ENCODE measurements around the gene MYLIP. TPM values are rescaled to one million over a fixed set of nuclear protein-coding genes. Genes with fewer than 3 reads are reported as not detected.

The MYLIP gene
- total RNA-seq, 1 donor from 2014 or later, result 39.5 TPM

- DNase-seq (no peak), ATAC-seq (no peak)
- peaks cover 44% of the 10 kb centered on the region for H3K4me1 ChIP-seq
- H3K4me3 ChIP-seq, result no peak overlapping the region
- H3K27ac ChIP-seq, result no peak overlapping the region
- no peaks in the 10 kb centered on the region for H3K9me3 ChIP-seq
- no peaks in the 10 kb centered on the region for H3K27me3 ChIP-seq
- intact Hi-C loops (cut with DNase I), result no loop called here
- no peak for TF ChIP-seq CTCF (IDR thresholded peaks at IDR 0.05)
- peaks cover 44% of the 10 kb centered on the region for H3K36me3 ChIP-seq
Measured at GRCh38 chr6:16139556-16139955, 10.7 kb downstream of the MYLIP start.

- Histone ChIP-seq H3K27me3 (no peaks in the 10 kb centered on the region), H3K27ac (no peak overlapping the region), H3K36me3 (peaks cover 54% of the 10 kb centered on the region), H3K4me3 (no peak overlapping the region), H3K9me3 (no peaks in the 10 kb centered on the region), H3K4me1 (peaks cover 37% of the 10 kb centered on the region)
- intact Hi-C loops (cut with DNase I), result no loop called here
- no peak for ATAC-seq
- no peak for DNase-seq
- no peak for TF ChIP-seq CTCF (IDR thresholded peaks at IDR 0.05)
Measured at GRCh38 chr6:16140607-16141006, 11.7 kb downstream of the MYLIP start.

- DNase-seq (no peak), ATAC-seq (peak; percentile 16)
- Histone ChIP-seq H3K27ac (no peak overlapping the region), H3K4me3 (no peak overlapping the region), H3K36me3 (peaks cover 63% of the 10 kb centered on the region), H3K27me3 (no peaks in the 10 kb centered on the region), H3K4me1 (peaks cover 37% of the 10 kb centered on the region), H3K9me3 (no peaks in the 10 kb centered on the region)
- intact Hi-C loops (cut with DNase I), result no loop called here
- no peak for TF ChIP-seq CTCF (IDR thresholded peaks at IDR 0.05)
Measured at GRCh38 chr6:16141514-16141913, 12.6 kb downstream of the MYLIP start.

- no peaks in the 10 kb centered on the region for H3K27me3 ChIP-seq
- no peak for ATAC-seq
- no peak overlapping the region for H3K4me3 ChIP-seq
- DNase-seq, result no peak
- no peaks in the 10 kb centered on the region for H3K9me3 ChIP-seq
- intact Hi-C loops (cut with DNase I), result no loop called here
- peaks cover 93% of the 10 kb centered on the region for H3K36me3 ChIP-seq
- H3K27ac ChIP-seq, result no peak overlapping the region
- H3K4me1 ChIP-seq, result peaks cover 24% of the 10 kb centered on the region
- no peak for TF ChIP-seq CTCF (IDR thresholded peaks at IDR 0.05)
Measured at GRCh38 chr6:16145038-16145437, 16.2 kb downstream of the MYLIP start.

GRCh38 chr6:16146028-16146427 is 17.1 kb downstream of the MYLIP start:
- no peak for DNase-seq
- Histone ChIP-seq H3K9me3 (no peaks in the 10 kb centered on the region), H3K36me3 (peaks cover 98% of the 10 kb centered on the region), H3K27ac (no peak overlapping the region), H3K4me1 (peaks cover 24% of the 10 kb centered on the region), H3K27me3 (no peaks in the 10 kb centered on the region), H3K4me3 (no peak overlapping the region)
- TF ChIP-seq CTCF (IDR thresholded peaks at IDR 0.05), result no peak
- intact Hi-C loops (cut with DNase I), result no loop called here
- peak; percentile 44 for ATAC-seq

- Histone ChIP-seq H3K4me3 (no peak overlapping the region), H3K27me3 (no peaks in the 10 kb centered on the region), H3K9me3 (no peaks in the 10 kb centered on the region), H3K36me3 (peaks cover 99% of the 10 kb centered on the region), H3K4me1 (peaks cover 24% of the 10 kb centered on the region), H3K27ac (no peak overlapping the region)
- TF ChIP-seq CTCF (IDR thresholded peaks at IDR 0.05), result no peak
- intact Hi-C loops (cut with DNase I), result no loop called here
- DNase-seq (no peak), ATAC-seq (no peak)
Measured at GRCh38 chr6:16146527-16146955, 17.7 kb downstream of the MYLIP start.

All from upper lobe of right lung (tissue), 1 donor.